IMR-90 (cell line): ENCODE results near the gene PEX7. TPM values are rescaled to one million over a fixed set of nuclear protein-coding genes. Genes with fewer than 3 reads are reported as not detected.

Experiments used
- ATAC-seq: fragments of 200-7000 bp; cut with Tn5 transposase; 2 replicates; pipeline ENCODE4 v1.9.1; 2020; ENCODE audit warnings: low read depth, mild to moderate bottlenecking, moderate library complexity
- BruUV-seq: library from RNA; stranded (reverse); fragments of 400-500 nt; replicated peaks from 2 replicates; lab custom pipeline; 2021; lab: Mats Ljungman, UMichigan
- CTCF ChIA-PET: fragments of 300-600 bp; formaldehyde crosslinking; extraction: SDS; loops from one replicate; lab custom pipeline; 2021; ENCODE audit warnings: antibody characterized with exemption; lab: Yijun Ruan, JAX
- POLR2A ChIA-PET: fragments of 300-600 bp; sonication (Branson Sonifier 250); formaldehyde crosslinking; loops from one replicate; lab custom pipeline; 2022; ENCODE audit warnings: antibody characterized with exemption; ENCODE audit not compliant: unreplicated experiment; lab: Charles Lee
- DNase-seq: peaks from one replicate; pipeline ENCODE4 v3.0.0; 2013
- H2AFZ ChIP-seq: replicated peaks from 2 replicates; pipeline ENCODE3; 2013; ENCODE audit warnings: low read length, mild to moderate bottlenecking; ENCODE audit not compliant: poor library complexity
- H2AK5ac ChIP-seq: 2 replicates; pipeline ENCODE4 v1.6.1; 2013; ENCODE audit warnings: low read depth, low read length, inconsistent platforms
- H2AK9ac ChIP-seq: replicated peaks from 2 replicates; pipeline ENCODE3; 2013; ENCODE audit warnings: mild to moderate bottlenecking, low read depth, low read length, moderate library complexity; ENCODE audit not compliant: poor library complexity
- H2BK120ac ChIP-seq: 2 replicates; pipeline ENCODE4 v1.6.1; 2013; ENCODE audit warnings: low read depth, low read length, inconsistent platforms
- H2BK15ac ChIP-seq: 3 replicates; pipeline ENCODE4 v1.6.1; 2013; ENCODE audit warnings: low read depth, low read length, inconsistent platforms
- H2BK20ac ChIP-seq: 2 replicates; pipeline ENCODE4 v1.6.1; 2013; ENCODE audit warnings: low read depth, mild to moderate bottlenecking, inconsistent platforms, low read length, moderate library complexity
- H2BK5ac ChIP-seq: 2 replicates; pipeline ENCODE4 v1.6.1; 2013; ENCODE audit warnings: mild to moderate bottlenecking, low read depth, low read length, inconsistent platforms; ENCODE audit not compliant: poor library complexity, severe bottlenecking
- H3K14ac ChIP-seq: replicated peaks from 2 replicates; pipeline ENCODE4 v1.6.1; 2013; ENCODE audit warnings: low read depth, low read length, inconsistent platforms
- H3K18ac ChIP-seq: 2 replicates; pipeline ENCODE4 v1.6.1; 2013; ENCODE audit warnings: low read depth, low read length, control low read depth
- H3K23ac ChIP-seq: 2 replicates; pipeline ENCODE4 v1.6.1; 2013; ENCODE audit warnings: low read depth, low read length, inconsistent platforms
- H3K27ac ChIP-seq: 2 replicates; pipeline ENCODE4 v1.5.1; 2013; ENCODE audit warnings: mild to moderate bottlenecking, control low read depth, low read length; ENCODE audit not compliant: insufficient read depth
- H3K27me3 ChIP-seq: 2 replicates; pipeline ENCODE4 v1.6.1; 2013; ENCODE audit warnings: low read length; ENCODE audit not compliant: control insufficient read depth, insufficient read depth
- H3K36me3 ChIP-seq: 2 replicates; pipeline ENCODE4 v1.6.1; 2013; ENCODE audit warnings: low read length, mixed read lengths; ENCODE audit not compliant: control insufficient read depth, insufficient read depth
- H3K4ac ChIP-seq: 2 replicates; pipeline ENCODE4 v1.6.1; 2013; ENCODE audit warnings: low read depth, low read length, inconsistent platforms
- H3K4me1 ChIP-seq: 2 replicates; pipeline ENCODE4 v1.6.1; 2013; ENCODE audit warnings: low read length, mixed read lengths; ENCODE audit not compliant: control insufficient read depth, insufficient read depth
- H3K4me2 ChIP-seq: 2 replicates; pipeline ENCODE4 v1.6.1; 2013; ENCODE audit warnings: low read depth, mild to moderate bottlenecking, control low read depth, low read length, moderate library complexity
- H3K4me3 ChIP-seq: 2 replicates; pipeline ENCODE4 v1.5.1; 2013; ENCODE audit warnings: low read depth, mild to moderate bottlenecking, control low read depth, low read length, moderate library complexity; ENCODE audit not compliant: insufficient read depth
- H3K56ac ChIP-seq: 2 replicates; pipeline ENCODE4 v1.6.1; 2013; ENCODE audit warnings: low read length, inconsistent platforms; ENCODE audit not compliant: insufficient read depth; ENCODE audit errors: extremely low read depth
- H3K79me1 ChIP-seq, 2 experiments: 2 replicates each; pipeline ENCODE4 v1.6.1; 2013; ENCODE audit warnings: low read length in 2 of 2, inconsistent platforms in 1 of 2, low read depth in 1 of 2
- H3K9ac ChIP-seq: 2 replicates; pipeline ENCODE4 v1.6.1; 2013; ENCODE audit warnings: low read depth, low read length, control low read depth
- H3K9me1 ChIP-seq: 2 replicates; pipeline ENCODE4 v1.6.1; 2013; ENCODE audit warnings: low read length, inconsistent platforms; ENCODE audit not compliant: insufficient read depth
- H3K9me3 ChIP-seq: 2 replicates; pipeline ENCODE4 v1.6.1; 2013; ENCODE audit warnings: low read length; ENCODE audit not compliant: control insufficient read depth, insufficient read depth
- H4K20me1 ChIP-seq: 2 replicates; pipeline ENCODE4 v1.6.1; 2013; ENCODE audit warnings: low read length, inconsistent platforms; ENCODE audit not compliant: insufficient read depth
- H4K5ac ChIP-seq: 2 replicates; pipeline ENCODE4 v1.6.1; 2013; ENCODE audit warnings: mild to moderate bottlenecking, low read depth, low read length, control low read depth
- H4K8ac ChIP-seq, 2 experiments: 2 replicates each; pipeline ENCODE4 v1.6.1; 2013; ENCODE audit warnings: low read depth in 2 of 2, low read length in 2 of 2, control low read depth in 1 of 2, inconsistent platforms in 1 of 2
- H4K91ac ChIP-seq: 2 replicates; pipeline ENCODE4 v1.6.1; 2013; ENCODE audit warnings: low read depth, low read length, inconsistent platforms; ENCODE audit not compliant: insufficient read depth
- BHLHE40 ChIP-seq: fragments of 150-350 bp; IDR thresholded peaks from 2 replicates; pipeline ENCODE4 v1.6.1; 2016; ENCODE audit warnings: mild to moderate bottlenecking, low read depth, low read length
- CEBPB ChIP-seq: IDR thresholded peaks from 2 replicates; pipeline ENCODE4 v1.6.1; 2012; ENCODE audit warnings: low read depth, low read length, improper control_type of control experiment
- MAFK ChIP-seq: IDR thresholded peaks from 2 replicates; pipeline ENCODE4 v1.6.1; 2012; ENCODE audit warnings: low read depth, low read length, improper control_type of control experiment
- MAZ ChIP-seq: IDR thresholded peaks from 2 replicates; pipeline ENCODE4 v1.6.1; 2012; ENCODE audit warnings: low read depth, mild to moderate bottlenecking, low read length, improper control_type of control experiment, moderate library complexity, borderline replicate concordance
- POLR2A ChIP-seq: IDR thresholded peaks from 2 replicates; pipeline ENCODE4 v1.6.1; 2012; ENCODE audit warnings: mild to moderate bottlenecking, low read depth, low read length
- RCOR1 ChIP-seq: IDR thresholded peaks from 2 replicates; pipeline ENCODE4 v1.6.1; 2012; ENCODE audit warnings: mild to moderate bottlenecking, low read length, improper control_type of control experiment; ENCODE audit not compliant: insufficient replicate concordance
- WGBS, 2 experiments: methylation state at CpG; one replicate each; pipeline versions ENCODE4 v1.1.5 to v1.1.7; 2013; ENCODE audit warnings: missing lambda C conversion rate in 2 of 2; ENCODE audit not compliant: insufficient read length in 1 of 2; ENCODE audit errors: extremely low coverage in 2 of 2; 5-methylcytosine and 5-hydroxymethylcytosine counted together
- dilution Hi-C: fragments of 300-500 bp; cut with HindIII; formaldehyde crosslinking; loops from one replicate; pipeline ENCODE4 v1.14.3; 2018; ENCODE audit warnings: low sequenced_read_pairs; ENCODE audit not compliant: unreplicated experiment
- in situ Hi-C: fragments of 300-500 bp; cut with MboI; formaldehyde crosslinking; loops from 3 replicates; pipeline ENCODE4 v1.14.3; 2019; ENCODE audit warnings: low sequenced_read_pairs, inconsistent platforms, mixed read lengths
- intact Hi-C: fragments of 100-400 bp; cut with micrococcal nuclease; formaldehyde crosslinking; loops from 2 replicates; pipeline ENCODE4 v1.10.0; 2022
- polyA plus RNA-seq, 3 experiments: library from polyadenylated mRNA; depleted of rRNA; stranded (reverse); fragments of >200 nt; gene quantifications; 2 replicates each; pipeline ENCODE4 v1.2.3, GENCODE V29; 2012; ENCODE audit warnings: low replicate concordance in 1 of 3
- total RNA-seq: library from RNA; depleted of rRNA; stranded (reverse); fragments of >200 nt; gene quantifications from 2 replicates; pipeline ENCODE4 v1.2.3, GENCODE V29; 2012
- TF ChIP-seq, protein P1 (sequence below): conservative IDR thresholded peaks from 2 replicates; pipeline ENCODE4 v1.5.1; 2012; ENCODE audit warnings: mild to moderate bottlenecking, low read depth, low read length, improper control_type of control experiment

PEX7 gene
- total and polyA plus RNA-seq, 2 of the 4 experiments (the other 2 are of a cell fraction), result 5.4 to 7.0 TPM

- intact Hi-C loops (no loop called here), in situ Hi-C loops (no loop called here), dilution Hi-C loops (no loop called here)
- H2AFZ ChIP-seq, result peak within 1 kb of the TSS; percentile 86
- H3K18ac ChIP-seq, result no peak within 1 kb of the TSS
- no peaks in the 10 kb centered on the region for H4K20me1 ChIP-seq
- H2AK9ac ChIP-seq, result no peak within 1 kb of the TSS
- H3K9me3 ChIP-seq, result no peaks in the 10 kb centered on the region
- H4K91ac ChIP-seq, result no peak within 1 kb of the TSS
- H3K9me1 ChIP-seq, result no peaks in the 10 kb centered on the region
- peak within 1 kb of the TSS; percentile 97 for H3K4me2 ChIP-seq
- ChIA-PET CTCF (interaction anchor here (0.6 to 1.0 kb wide), 2 partner anchors 55 to 85 kb away, joined by 3 read pairs; no protein-coding TSS in a partner anchor), POLR2A (interaction anchor here (0.6 kb wide), 1 partner anchor 15 kb away, joined by 5 read pairs; no protein-coding TSS in a partner anchor)
- no TSS peak for BruUV-seq
- peak within 1 kb of the TSS; percentile 46 for H3K4me3 ChIP-seq
- peaks cover 48% of the 10 kb centered on the region for H3K27me3 ChIP-seq
- H4K5ac ChIP-seq, result no peak within 1 kb of the TSS
- no peak within 1 kb of the TSS for H3K14ac ChIP-seq
- ATAC-seq, result peak; percentile 59
- H3K79me1 ChIP-seq, result no peaks in the 10 kb centered on the region
- no peak within 1 kb of the TSS for H3K56ac ChIP-seq
- no peak within 1 kb of the TSS for H3K23ac ChIP-seq
- H3K9ac ChIP-seq, result no peak within 1 kb of the TSS
- H3K4ac ChIP-seq, result no peak within 1 kb of the TSS
- no peak within 1 kb of the TSS for H2BK20ac ChIP-seq
- H3K36me3 ChIP-seq, result no peaks in the 10 kb centered on the region
- no peak within 1 kb of the TSS for H2AK5ac ChIP-seq
- H4K8ac ChIP-seq, result no peak within 1 kb of the TSS
- H2BK5ac ChIP-seq, result no peak within 1 kb of the TSS
- H2BK120ac ChIP-seq, result no peak within 1 kb of the TSS
- TF ChIP-seq POLR2A (no peak), MAZ (no peak), MAFK (no peak), BHLHE40 (no peak), CEBPB (no peak), RCOR1 (no peak)
- TF ChIP-seq, protein P1, sequence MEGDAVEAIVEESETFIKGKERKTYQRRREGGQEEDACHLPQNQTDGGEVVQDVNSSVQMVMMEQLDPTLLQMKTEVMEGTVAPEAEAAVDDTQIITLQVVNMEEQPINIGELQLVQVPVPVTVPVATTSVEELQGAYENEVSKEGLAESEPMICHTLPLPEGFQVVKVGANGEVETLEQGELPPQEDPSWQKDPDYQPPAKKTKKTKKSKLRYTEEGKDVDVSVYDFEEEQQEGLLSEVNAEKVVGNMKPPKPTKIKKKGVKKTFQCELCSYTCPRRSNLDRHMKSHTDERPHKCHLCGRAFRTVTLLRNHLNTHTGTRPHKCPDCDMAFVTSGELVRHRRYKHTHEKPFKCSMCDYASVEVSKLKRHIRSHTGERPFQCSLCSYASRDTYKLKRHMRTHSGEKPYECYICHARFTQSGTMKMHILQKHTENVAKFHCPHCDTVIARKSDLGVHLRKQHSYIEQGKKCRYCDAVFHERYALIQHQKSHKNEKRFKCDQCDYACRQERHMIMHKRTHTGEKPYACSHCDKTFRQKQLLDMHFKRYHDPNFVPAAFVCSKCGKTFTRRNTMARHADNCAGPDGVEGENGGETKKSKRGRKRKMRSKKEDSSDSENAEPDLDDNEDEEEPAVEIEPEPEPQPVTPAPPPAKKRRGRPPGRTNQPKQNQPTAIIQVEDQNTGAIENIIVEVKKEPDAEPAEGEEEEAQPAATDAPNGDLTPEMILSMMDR, result no peak
- no peaks in the 10 kb centered on the region; the same call in 1 of the 2 replicates for H3K4me1 ChIP-seq
- no peak within 1 kb of the TSS for H3K27ac ChIP-seq
- WGBS, 2 experiments, result 2% methylated on average over 53 of the region's 86 CpGs; no CpG with 5 or more reads in 1 of the 2 experiments
- no peak for DNase-seq
- H2BK15ac ChIP-seq, result no peak within 1 kb of the TSS
Measured at GRCh38 chr6:136921936-136922684, 99.7 kb downstream of the PEX7 start, which contains the start of gene SLC35D3. TSS of gene SLC35D3 (plus strand) at chr6:136922301. CDS start at chr6:136922429, 128 bp downstream.
